Measurements from ENCODE around the gene RAI1. TPM values are rescaled to one million over a fixed set of nuclear protein-coding genes. Genes with fewer than 3 reads are reported as not detected.
A peak's percentile ranks its signal among the peaks of the same experiment; 100 is the strongest.

Gene RAI1
- total and polyA plus RNA-seq, 2 of the 8 experiments (the other 6 are each of a cell fraction or from before 2014, with no cell fraction given), result 0.39 to 1.2 TPM

DNA sequence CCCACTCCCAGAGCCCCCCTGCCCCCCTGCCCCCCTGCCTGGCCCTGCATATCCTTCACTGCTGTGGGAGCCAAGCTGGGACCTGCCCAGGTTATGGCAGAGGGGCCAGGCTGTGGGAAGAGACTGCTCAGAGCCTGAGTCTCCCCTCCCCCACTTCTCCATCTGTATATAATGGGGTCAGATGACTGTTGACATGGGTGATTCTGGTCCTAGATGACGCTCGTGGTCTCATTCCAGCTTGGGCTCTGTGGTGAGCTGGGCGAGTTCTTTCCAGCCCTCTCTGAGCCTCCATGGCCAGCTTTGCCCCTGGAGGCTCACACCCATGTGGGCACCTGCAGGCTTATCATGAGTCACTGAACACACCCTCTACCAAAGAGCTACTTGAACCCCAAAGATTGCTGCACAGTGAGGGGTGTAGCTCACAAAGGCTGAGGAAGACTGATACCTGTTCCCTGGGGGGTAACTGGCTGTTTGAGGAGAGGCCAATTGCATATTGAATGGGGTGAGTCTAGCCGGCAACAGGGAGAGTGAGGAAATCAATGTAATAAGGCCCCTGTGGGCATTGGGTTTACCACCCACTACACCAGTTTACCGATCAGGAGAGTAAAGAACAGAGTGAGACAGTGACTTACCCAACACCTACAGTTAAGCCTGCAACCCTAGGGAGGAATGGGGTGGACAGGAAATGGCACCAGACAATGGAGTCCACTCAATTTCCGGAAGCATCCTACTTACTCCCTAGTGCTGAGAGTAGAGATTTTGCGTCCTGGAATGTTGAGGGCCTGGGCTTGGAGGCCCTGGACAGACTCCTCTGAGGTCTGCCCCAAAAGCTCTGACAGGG is 159.7 kb downstream of the RAI1 start:
- no peak overlapping the region for H3K23ac ChIP-seq (ENCODE audit: insufficient read length)
- peak overlapping the region in 2 of 4 experiments; percentile 31 to 59; a peak in 3 of 8 replicates for H3K4me3 ChIP-seq (ENCODE audit: extremely low read depth in 1 of 4, insufficient read depth in 2 of 4, low read depth in 3 of 4, low read length in 4 of 4)
- TF ChIP-seq BACH1 (IDR thresholded peaks at IDR 0.05; ENCODE audit: low read length), result no peak
- TF ChIP-seq FOSL1 (IDR thresholded peaks at IDR 0.05; ENCODE audit: insufficient read depth, low read depth, low read length), result no peak

More for the DNA sequence above, 159.7 kb downstream of the RAI1 start:
- H2AFZ ChIP-seq (ENCODE audit: low read length), result no peak overlapping the region
- 64% methylated on average over 7 of the region's 7 CpGs; no CpG with 5 or more reads in 1 of the 2 experiments for WGBS, 2 experiments (ENCODE audit: extremely low coverage in 1 of 2, insufficient coverage in 1 of 2, insufficient read length in 1 of 2, insufficient replicate concordance in 2 of 2, low coverage in 1 of 2, low lambda C conversion rate in 2 of 2, missing lambda C conversion rate in 1 of 2)
- H2BK15ac ChIP-seq (ENCODE audit: low read length), result peak overlapping the region; percentile 10; the same call in 1 of the 2 replicates
- peaks cover 19 to 42% (median 33%) of the 10 kb centered on the region in 4 experiments for H3K4me1 ChIP-seq (replicated peaks in 1 of 4; ENCODE audit: control insufficient read depth in 3 of 4, insufficient read depth in 4 of 4, low read length in 3 of 4)
- peaks cover 0 to 2% of the 10 kb centered on the region in 2 experiments for H4K20me1 ChIP-seq (replicated peaks in 1 of 2; ENCODE audit: control insufficient read depth in 1 of 2, insufficient read depth in 2 of 2, low read length in 2 of 2)
- peak overlapping the region; percentile 24 for H3K4ac ChIP-seq (replicated peaks; ENCODE audit: insufficient read length, low read depth, low read length)
- no peaks in the 10 kb centered on the region for H3K9me3 ChIP-seq (ENCODE audit: insufficient read depth in 2 of 2, low read depth in 1 of 2, low read length in 1 of 2)
- peak overlapping the region; percentile 93 for H2BK12ac ChIP-seq (ENCODE audit: low read depth, low read length)
- H2AK5ac ChIP-seq (ENCODE audit: low read depth, low read length), result peak overlapping the region; percentile 89
- peak overlapping the region; percentile 100 for H3K18ac ChIP-seq (ENCODE audit: extremely low read depth, low read length)
- H3K79me2 ChIP-seq (ENCODE audit: control insufficient read depth in 1 of 2, insufficient read depth in 2 of 2, low read length in 2 of 2), result peaks cover under 1 to 1% of the 10 kb centered on the region in 2 experiments; a peak in 3 of 4 replicates
- peak overlapping the region; percentile 42 for H4K5ac ChIP-seq (ENCODE audit: insufficient read length, low read depth, low read length)
- no peak overlapping the region for H3K14ac ChIP-seq (ENCODE audit: insufficient read length)
- peak overlapping the region; percentile 44 for H2BK120ac ChIP-seq (replicated peaks; ENCODE audit: low read depth, low read length)
- H3K56ac ChIP-seq (replicated peaks; ENCODE audit: insufficient read length, low read depth, low read length), result no peak overlapping the region
- H3K27me3 ChIP-seq (replicated peaks in 1 of 4; ENCODE audit: control insufficient read depth in 3 of 4, extremely low read depth in 1 of 4, insufficient read depth in 3 of 4, low read length in 3 of 4), result no peaks in the 10 kb centered on the region; a peak in 1 of 7 replicates
- peak overlapping the region; percentile 96 for H4K91ac ChIP-seq (replicated peaks; ENCODE audit: insufficient read length, low read length)
- H3K27ac ChIP-seq (ENCODE audit: low read depth, low read length), result peak overlapping the region; percentile 59; the same call in 1 of the 2 replicates
- H3K23me2 ChIP-seq (ENCODE audit: low read depth, low read length), result peaks cover 10% of the 10 kb centered on the region
- H3K4me2 ChIP-seq (ENCODE audit: insufficient read depth in 1 of 2, low read depth in 2 of 2, low read length in 2 of 2), result peak overlapping the region; percentile 74 to 86
- no peak for DNase-seq (ENCODE audit: low read depth in 1 of 2, low spot score in 2 of 2)
- H3K79me1 ChIP-seq (ENCODE audit: low read depth, low read length), result peaks cover under 1% of the 10 kb centered on the region; the same call in 1 of the 2 replicates
- no peak for FAIRE-seq
- peak overlapping the region; percentile 95 for H2BK20ac ChIP-seq (ENCODE audit: low read length)
- H2BK5ac ChIP-seq (ENCODE audit: low read depth, low read length), result peak overlapping the region; percentile 99
- H3K9ac ChIP-seq (replicated peaks in 1 of 4; ENCODE audit: extremely low read depth in 1 of 4, low read depth in 3 of 4, low read length in 3 of 4), result no peak overlapping the region; a peak in 1 of 7 replicates
- no peaks in the 10 kb centered on the region for H3K36me3 ChIP-seq (ENCODE audit: control insufficient read depth in 2 of 4, insufficient read depth in 4 of 4, low read length in 3 of 4)
- CTCF ChIA-PET (ENCODE audit: partially characterized antibody), result interaction anchor here (0.8 to 3.5 kb wide), 11 partner anchors 10 to 78 kb away, joined by 3 to 21 read pairs (median 4); no protein-coding TSS in a partner anchor
- no peak overlapping the region; the same call in 1 of the 2 replicates for H4K8ac ChIP-seq (ENCODE audit: extremely low read depth, insufficient read depth, low read length)
- POLR2A ChIA-PET (ENCODE audit: partially characterized antibody), result interaction anchor here (0.6 to 8.8 kb wide), 20 partner anchors 7 to 156 kb away, joined by 3 to 122 read pairs (median 4); no protein-coding TSS in a partner anchor

Measured in H1 (cell line).